Vagina (tissue), 2 donors: Measurements from ENCODE around the gene HOXC10. TPM values are rescaled to one million over a fixed set of nuclear protein-coding genes. Genes with fewer than 3 reads are reported as not detected.

ENCODE experiments used
- DNase-seq, 2 donors: peaks; one replicate each; pipeline ENCODE4 v3.0.0-alpha.2; 2017; ENCODE audit errors: extremely low spot score in 2 of 2
- H3K27ac ChIP-seq: fragments of 200-600 bp; sonication (generic); one replicate; pipeline ENCODE4 v1.5.1; 2019
- H3K27me3 ChIP-seq: fragments of 200-600 bp; sonication (generic); one replicate; pipeline ENCODE4 v1.5.1; 2019
- H3K36me3 ChIP-seq, 2 donors: fragments of 200-600 bp; sonication (generic); one replicate each; pipeline ENCODE4 v1.5.1; 2017 to 2019
- H3K4me1 ChIP-seq: fragments of 200-600 bp; sonication (generic); one replicate; pipeline ENCODE4 v1.5.1; 2019
- H3K4me3 ChIP-seq, 2 donors: fragments of 200-600 bp; sonication (generic); 1 replicate in 1 of 2; 2 replicates in 1 of 2; pipeline ENCODE4 v1.5.1; 2016 to 2019
- H3K9me3 ChIP-seq: fragments of 200-600 bp; sonication (generic); one replicate; pipeline ENCODE4 v1.5.1; 2019
- CTCF ChIP-seq, 3 experiments: fragments of 450-650 bp in 2 of 3; fragments of 200-600 bp in 1 of 3; sonication (generic) in 1 of 3; IDR thresholded peaks; one replicate each; pipeline ENCODE4 v1.5.1; 2017 to 2019; ENCODE audit warnings: antibody characterized with exemption in 3 of 3, mild to moderate bottlenecking in 2 of 3, moderate library complexity in 2 of 3
- POLR2A ChIP-seq, 2 donors: fragments of 450-650 bp; IDR thresholded peaks; one replicate each; pipeline ENCODE4 v1.6.1; 2017; ENCODE audit warnings: antibody characterized with exemption in 2 of 2, mild to moderate bottlenecking in 2 of 2, moderate library complexity in 2 of 2
- POLR2AphosphoS5 ChIP-seq, 2 donors: sonication (generic); formaldehyde crosslinking; IDR thresholded peaks; one replicate each; pipeline ENCODE4 v1.9.0; 2017; ENCODE audit warnings: antibody characterized with exemption in 2 of 2, mild to moderate bottlenecking in 2 of 2, low read depth in 1 of 2; ENCODE audit not compliant: insufficient read depth in 1 of 2
- intact Hi-C: fragments of 100-400 bp; cut with DNase I; formaldehyde crosslinking; loops from one replicate; pipeline ENCODE4 v1.15.1; 2023
- total RNA-seq: library from RNA; depleted of rRNA; stranded (reverse); fragments of >200 nt; gene quantifications from one replicate; pipeline ENCODE4 v1.2.3, GENCODE V29; 2016

The HOXC10 gene
- total RNA-seq, 1 donor from 2014 or later: not detected

- Histone ChIP-seq H3K9me3 (no peaks in the 10 kb centered on the region), H3K27me3 (peaks cover 18% of the 10 kb centered on the region), H3K4me3 (no peak overlapping the region), H3K4me1 (peaks cover 13% of the 10 kb centered on the region), H3K27ac (no peak overlapping the region), H3K36me3 (no peaks in the 10 kb centered on the region)
- no peak for DNase-seq
- TF ChIP-seq POLR2AphosphoS5 (IDR thresholded peaks at IDR 0.05; ENCODE audit: insufficient read depth in 1 of 2, low read depth in 1 of 2) (no peak), CTCF (IDR thresholded peaks at IDR 0.05) (no peak), POLR2A (IDR thresholded peaks at IDR 0.05) (no peak)
- intact Hi-C loops: no loop called here
Measured at GRCh38 chr12:53948650-53949593, 36.0 kb upstream of the HOXC10 start.

GRCh38 chr12:53949631-53950436 lies 35.1 kb upstream of the HOXC10 start:
- no peak overlapping the region for H3K4me3 ChIP-seq
- peaks cover 25% of the 10 kb centered on the region for H3K27me3 ChIP-seq
- peaks cover 13% of the 10 kb centered on the region for H3K4me1 ChIP-seq
- H3K27ac ChIP-seq: no peak overlapping the region
- TF ChIP-seq CTCF (IDR thresholded peaks at IDR 0.05) (no peak), POLR2A (IDR thresholded peaks at IDR 0.05) (no peak), POLR2AphosphoS5 (IDR thresholded peaks at IDR 0.05; ENCODE audit: insufficient read depth in 1 of 2, low read depth in 1 of 2) (no peak)
- DNase-seq: no peak
- no peaks in the 10 kb centered on the region for H3K36me3 ChIP-seq
- no peaks in the 10 kb centered on the region for H3K9me3 ChIP-seq
- intact Hi-C loops: no loop called here

GRCh38 chr12:53950437-53950773 lies 34.5 kb upstream of the HOXC10 start:
- no peak overlapping the region for H3K27ac ChIP-seq
- no peak for DNase-seq
- no peaks in the 10 kb centered on the region for H3K36me3 ChIP-seq
- H3K4me3 ChIP-seq: no peak overlapping the region
- peaks cover 31% of the 10 kb centered on the region for H3K27me3 ChIP-seq
- no peaks in the 10 kb centered on the region for H3K9me3 ChIP-seq
- intact Hi-C loops: no loop called here
- peaks cover 13% of the 10 kb centered on the region for H3K4me1 ChIP-seq
- TF ChIP-seq CTCF (IDR thresholded peaks at IDR 0.05) (no peak), POLR2A (IDR thresholded peaks at IDR 0.05) (no peak), POLR2AphosphoS5 (IDR thresholded peaks at IDR 0.05; ENCODE audit: insufficient read depth in 1 of 2, low read depth in 1 of 2) (no peak)

GRCh38 chr12:53950789-53951576 lies 34.0 kb upstream of the HOXC10 start:
- intact Hi-C loops: no loop called here
- TF ChIP-seq POLR2AphosphoS5 (IDR thresholded peaks at IDR 0.05; ENCODE audit: insufficient read depth in 1 of 2, low read depth in 1 of 2) (no peak), POLR2A (IDR thresholded peaks at IDR 0.05) (no peak), CTCF (IDR thresholded peaks at IDR 0.05) (no peak)
- no peak overlapping the region for H3K27ac ChIP-seq
- DNase-seq: no peak
- H3K9me3 ChIP-seq: no peaks in the 10 kb centered on the region
- peaks cover 33% of the 10 kb centered on the region for H3K27me3 ChIP-seq
- H3K36me3 ChIP-seq: no peaks in the 10 kb centered on the region
- H3K4me3 ChIP-seq: no peak overlapping the region
- H3K4me1 ChIP-seq: peaks cover 13% of the 10 kb centered on the region
